HepG2 (cell line): ENCODE measurements around the gene RHEBL1. TPM values are rescaled to one million over a fixed set of nuclear protein-coding genes. Genes with fewer than 3 reads are reported as not detected.

ENCODE experiments used
- TBX3 ChIP-seq: fragments of 450-650 bp; IDR thresholded peaks from 2 replicates; pipeline ENCODE4 v1.6.1; 2017; ENCODE audit warnings: antibody characterized with exemption, mild to moderate bottlenecking, inconsistent platforms, borderline replicate concordance
- ZNF776 ChIP-seq: sonication (generic); formaldehyde crosslinking; IDR thresholded peaks from 2 replicates; pipeline ENCODE4 v1.4.0; 2020; ENCODE audit warnings: mild to moderate bottlenecking, missing genetic modification reagents
- polyA plus RNA-seq, 8 experiments: library from polyadenylated mRNA; depleted of rRNA in 3 of 8; stranded (reverse) in 7 of 8; unstranded in 1 of 8; fragments of >200 nt; fragmentation: Illumina TruSeq in 4 of 8; extraction: Trizol in 4 of 8; gene quantifications; 2 replicates each; pipeline versions ENCODE4 v1.2.1 to v1.2.3, GENCODE V29; 2011 to 2016; ENCODE audit warnings: low read depth in 4 of 8, missing spikeins in 1 of 8, mixed read lengths in 1 of 8; ENCODE audit not compliant: insufficient read depth in 1 of 8
- total RNA-seq, 5 experiments: library from RNA; depleted of rRNA; stranded (reverse); fragments of >200 nt; fragmentation: Illumina TruSeq; extraction: Trizol; gene quantifications; 2 replicates each; pipeline ENCODE4 v1.2.3, GENCODE V29; 2016; ENCODE audit warnings: low read depth in 1 of 5
- TF ChIP-seq, protein P1 (sequence below): sonication (generic); formaldehyde crosslinking; IDR thresholded peaks from one replicate; pipeline ENCODE4 v1.5.1; 2020; ENCODE audit warnings: mild to moderate bottlenecking, missing genetic modification reagents; ENCODE audit errors: not compliant biosample characterization
- TF ChIP-seq, protein P2 (sequence below): fragments of 450-650 bp; IDR thresholded peaks from 2 replicates; pipeline ENCODE4 v1.6.1; 2016
- TF ChIP-seq, protein P3 (sequence below): sonication (generic); formaldehyde crosslinking; IDR thresholded peaks from 2 replicates; pipeline ENCODE4 v1.5.0; 2020; ENCODE audit warnings: mild to moderate bottlenecking, missing genetic modification reagents

The RHEBL1 gene
- total and polyA plus RNA-seq, 2 of the 13 experiments (the other 11 are each of a cell fraction or from before 2014, with no cell fraction given), result 1.4 to 2.5 TPM

DNA sequence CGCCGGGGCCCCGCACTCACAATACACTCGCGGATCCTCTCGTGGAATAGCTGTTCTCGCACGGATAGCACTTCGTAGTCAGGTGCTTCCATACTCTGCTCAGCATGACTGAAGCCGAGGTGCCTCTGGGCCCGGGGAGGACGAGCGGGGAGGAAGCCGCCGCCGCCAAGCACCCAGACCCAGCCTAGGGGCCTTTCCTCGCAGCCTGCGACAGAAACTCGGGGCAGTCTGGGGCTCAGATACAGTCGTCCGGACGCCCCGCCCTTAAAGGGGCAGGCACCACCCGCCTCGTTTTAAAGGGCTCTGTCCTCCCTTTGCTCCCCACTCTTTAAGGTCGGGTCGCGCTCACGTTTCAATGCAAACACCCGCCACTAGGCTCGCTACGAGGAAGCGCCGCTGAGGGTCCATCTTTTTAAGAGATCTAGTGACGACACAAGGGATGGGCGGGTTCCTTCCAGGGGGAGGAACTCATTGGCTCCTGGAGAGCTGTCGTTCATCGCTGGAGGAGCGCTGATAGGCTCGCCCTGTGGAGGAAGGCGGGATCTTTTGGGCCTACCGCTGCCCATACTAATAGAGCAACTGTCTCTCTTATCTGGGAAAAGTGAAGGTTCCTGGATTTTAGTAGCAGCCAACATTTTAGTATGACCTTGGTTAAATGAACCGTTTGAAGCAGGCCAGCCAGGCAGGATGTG, 40.8 kb upstream of the RHEBL1 start, which contains the start of gene LMBR1L (continued):
- TF ChIP-seq, protein P1, sequence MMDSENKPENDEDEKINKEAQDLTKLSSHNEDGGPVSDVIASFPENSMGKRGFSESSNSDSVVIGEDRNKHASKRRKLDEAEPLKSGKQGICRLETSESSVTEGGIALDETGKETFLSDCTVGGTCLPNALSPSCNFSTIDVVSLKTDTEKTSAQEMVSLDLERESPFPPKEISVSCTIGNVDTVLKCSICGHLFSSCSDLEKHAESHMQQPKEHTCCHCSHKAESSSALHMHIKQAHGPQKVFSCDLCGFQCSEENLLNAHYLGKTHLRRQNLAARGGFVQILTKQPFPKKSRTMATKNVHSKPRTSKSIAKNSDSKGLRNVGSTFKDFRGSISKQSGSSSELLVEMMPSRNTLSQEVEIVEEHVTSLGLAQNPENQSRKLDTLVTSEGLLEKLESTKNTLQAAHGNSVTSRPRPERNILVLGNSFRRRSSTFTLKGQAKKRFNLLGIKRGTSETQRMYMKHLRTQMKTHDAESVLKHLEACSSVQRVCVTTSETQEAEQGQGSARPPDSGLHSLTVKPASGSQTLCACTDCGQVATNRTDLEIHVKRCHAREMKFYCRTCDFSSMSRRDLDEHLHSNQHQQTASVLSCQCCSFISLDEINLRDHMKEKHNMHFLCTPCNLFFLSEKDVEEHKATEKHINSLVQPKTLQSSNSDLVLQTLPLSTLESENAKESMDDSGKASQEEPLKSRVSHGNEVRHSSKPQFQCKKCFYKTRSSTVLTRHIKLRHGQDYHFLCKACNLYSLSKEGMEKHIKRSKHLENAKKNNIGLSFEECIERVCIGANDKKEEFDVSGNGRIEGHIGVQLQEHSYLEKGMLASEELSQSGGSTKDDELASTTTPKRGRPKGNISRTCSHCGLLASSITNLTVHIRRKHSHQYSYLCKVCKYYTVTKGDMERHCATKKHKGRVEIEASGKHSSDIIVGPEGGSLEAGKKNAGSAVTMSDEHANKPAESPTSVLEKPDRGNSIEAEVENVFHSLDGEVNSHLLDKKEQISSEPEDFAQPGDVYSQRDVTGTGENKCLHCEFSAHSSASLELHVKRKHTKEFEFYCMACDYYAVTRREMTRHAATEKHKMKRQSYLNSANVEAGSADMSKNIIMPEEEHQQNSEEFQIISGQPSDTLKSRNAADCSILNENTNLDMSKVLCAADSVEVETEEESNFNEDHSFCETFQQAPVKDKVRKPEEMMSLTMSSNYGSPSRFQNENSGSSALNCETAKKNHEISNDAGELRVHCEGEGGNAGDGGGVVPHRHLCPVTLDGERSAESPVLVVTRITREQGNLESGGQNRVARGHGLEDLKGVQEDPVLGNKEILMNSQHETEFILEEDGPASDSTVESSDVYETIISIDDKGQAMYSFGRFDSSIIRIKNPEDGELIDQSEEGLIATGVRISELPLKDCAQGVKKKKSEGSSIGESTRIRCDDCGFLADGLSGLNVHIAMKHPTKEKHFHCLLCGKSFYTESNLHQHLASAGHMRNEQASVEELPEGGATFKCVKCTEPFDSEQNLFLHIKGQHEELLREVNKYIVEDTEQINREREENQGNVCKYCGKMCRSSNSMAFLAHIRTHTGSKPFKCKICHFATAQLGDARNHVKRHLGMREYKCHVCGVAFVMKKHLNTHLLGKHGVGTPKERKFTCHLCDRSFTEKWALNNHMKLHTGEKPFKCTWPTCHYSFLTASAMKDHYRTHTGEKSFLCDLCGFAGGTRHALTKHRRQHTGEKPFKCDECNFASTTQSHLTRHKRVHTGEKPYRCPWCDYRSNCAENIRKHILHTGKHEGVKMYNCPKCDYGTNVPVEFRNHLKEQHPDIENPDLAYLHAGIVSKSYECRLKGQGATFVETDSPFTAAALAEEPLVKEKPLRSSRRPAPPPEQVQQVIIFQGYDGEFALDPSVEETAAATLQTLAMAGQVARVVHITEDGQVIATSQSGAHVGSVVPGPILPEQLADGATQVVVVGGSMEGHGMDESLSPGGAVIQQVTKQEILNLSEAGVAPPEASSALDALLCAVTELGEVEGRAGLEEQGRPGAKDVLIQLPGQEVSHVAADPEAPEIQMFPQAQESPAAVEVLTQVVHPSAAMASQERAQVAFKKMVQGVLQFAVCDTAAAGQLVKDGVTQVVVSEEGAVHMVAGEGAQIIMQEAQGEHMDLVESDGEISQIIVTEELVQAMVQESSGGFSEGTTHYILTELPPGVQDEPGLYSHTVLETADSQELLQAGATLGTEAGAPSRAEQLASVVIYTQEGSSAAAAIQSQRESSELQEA (CRISPR knock-in tag), result peak; percentile 56
- TF ChIP-seq, protein P2, sequence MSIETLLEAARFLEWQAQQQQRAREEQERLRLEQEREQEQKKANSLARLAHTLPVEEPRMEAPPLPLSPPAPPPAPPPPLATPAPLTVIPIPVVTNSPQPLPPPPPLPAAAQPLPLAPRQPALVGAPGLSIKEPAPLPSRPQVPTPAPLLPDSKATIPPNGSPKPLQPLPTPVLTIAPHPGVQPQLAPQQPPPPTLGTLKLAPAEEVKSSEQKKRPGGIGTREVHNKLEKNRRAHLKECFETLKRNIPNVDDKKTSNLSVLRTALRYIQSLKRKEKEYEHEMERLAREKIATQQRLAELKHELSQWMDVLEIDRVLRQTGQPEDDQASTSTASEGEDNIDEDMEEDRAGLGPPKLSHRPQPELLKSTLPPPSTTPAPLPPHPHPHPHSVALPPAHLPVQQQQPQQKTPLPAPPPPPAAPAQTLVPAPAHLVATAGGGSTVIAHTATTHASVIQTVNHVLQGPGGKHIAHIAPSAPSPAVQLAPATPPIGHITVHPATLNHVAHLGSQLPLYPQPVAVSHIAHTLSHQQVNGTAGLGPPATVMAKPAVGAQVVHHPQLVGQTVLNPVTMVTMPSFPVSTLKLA, result no peak
- TF ChIP-seq TBX3, result no peak
- TF ChIP-seq, protein P3, sequence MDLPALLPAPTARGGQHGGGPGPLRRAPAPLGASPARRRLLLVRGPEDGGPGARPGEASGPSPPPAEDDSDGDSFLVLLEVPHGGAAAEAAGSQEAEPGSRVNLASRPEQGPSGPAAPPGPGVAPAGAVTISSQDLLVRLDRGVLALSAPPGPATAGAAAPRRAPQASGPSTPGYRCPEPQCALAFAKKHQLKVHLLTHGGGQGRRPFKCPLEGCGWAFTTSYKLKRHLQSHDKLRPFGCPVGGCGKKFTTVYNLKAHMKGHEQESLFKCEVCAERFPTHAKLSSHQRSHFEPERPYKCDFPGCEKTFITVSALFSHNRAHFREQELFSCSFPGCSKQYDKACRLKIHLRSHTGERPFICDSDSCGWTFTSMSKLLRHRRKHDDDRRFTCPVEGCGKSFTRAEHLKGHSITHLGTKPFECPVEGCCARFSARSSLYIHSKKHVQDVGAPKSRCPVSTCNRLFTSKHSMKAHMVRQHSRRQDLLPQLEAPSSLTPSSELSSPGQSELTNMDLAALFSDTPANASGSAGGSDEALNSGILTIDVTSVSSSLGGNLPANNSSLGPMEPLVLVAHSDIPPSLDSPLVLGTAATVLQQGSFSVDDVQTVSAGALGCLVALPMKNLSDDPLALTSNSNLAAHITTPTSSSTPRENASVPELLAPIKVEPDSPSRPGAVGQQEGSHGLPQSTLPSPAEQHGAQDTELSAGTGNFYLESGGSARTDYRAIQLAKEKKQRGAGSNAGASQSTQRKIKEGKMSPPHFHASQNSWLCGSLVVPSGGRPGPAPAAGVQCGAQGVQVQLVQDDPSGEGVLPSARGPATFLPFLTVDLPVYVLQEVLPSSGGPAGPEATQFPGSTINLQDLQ, result no peak
- no peak for TF ChIP-seq ZNF776 (CRISPR knock-in tag)
